Measurements from ENCODE around the gene C10orf90. TPM values are rescaled to one million over a fixed set of nuclear protein-coding genes. Genes with fewer than 3 reads are reported as not detected.

The C10orf90 gene
- total and polyA plus RNA-seq, 8 donors, result 0.32 to 0.64 (median 0.47) TPM; not detected in 5

DNA sequence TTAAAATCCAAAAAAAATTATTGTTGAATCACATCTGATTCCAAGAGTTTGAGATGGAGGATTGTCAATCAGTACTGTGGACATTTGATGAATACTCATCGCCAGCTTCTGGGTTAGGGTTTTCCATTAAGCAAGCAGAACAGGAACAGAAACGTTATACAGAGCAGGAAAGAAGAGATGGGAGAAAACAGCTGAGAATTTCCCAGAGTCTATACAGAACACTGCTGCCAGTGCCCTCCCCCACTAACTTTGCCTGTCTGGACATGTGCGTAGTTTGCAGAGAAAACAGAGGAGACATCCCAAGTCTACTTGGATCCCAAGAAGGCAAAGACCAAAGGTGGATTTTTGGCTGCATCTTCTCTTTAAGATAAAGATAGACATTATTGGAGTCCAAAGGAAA is 19.0 kb downstream of the C10orf90 start:
- Histone ChIP-seq H3K27me3 (no peaks in the 10 kb centered on the region), H3K36me3 (no peaks in the 10 kb centered on the region), H3K27ac (no peak overlapping the region), H3K9me3 (no peaks in the 10 kb centered on the region), H3K4me1 (no peaks in the 10 kb centered on the region), H3K4me3 (no peak overlapping the region)
- DNase-seq (no peak), ATAC-seq (no peak), FAIRE-seq (no peak)
- TF ChIP-seq, protein P1, sequence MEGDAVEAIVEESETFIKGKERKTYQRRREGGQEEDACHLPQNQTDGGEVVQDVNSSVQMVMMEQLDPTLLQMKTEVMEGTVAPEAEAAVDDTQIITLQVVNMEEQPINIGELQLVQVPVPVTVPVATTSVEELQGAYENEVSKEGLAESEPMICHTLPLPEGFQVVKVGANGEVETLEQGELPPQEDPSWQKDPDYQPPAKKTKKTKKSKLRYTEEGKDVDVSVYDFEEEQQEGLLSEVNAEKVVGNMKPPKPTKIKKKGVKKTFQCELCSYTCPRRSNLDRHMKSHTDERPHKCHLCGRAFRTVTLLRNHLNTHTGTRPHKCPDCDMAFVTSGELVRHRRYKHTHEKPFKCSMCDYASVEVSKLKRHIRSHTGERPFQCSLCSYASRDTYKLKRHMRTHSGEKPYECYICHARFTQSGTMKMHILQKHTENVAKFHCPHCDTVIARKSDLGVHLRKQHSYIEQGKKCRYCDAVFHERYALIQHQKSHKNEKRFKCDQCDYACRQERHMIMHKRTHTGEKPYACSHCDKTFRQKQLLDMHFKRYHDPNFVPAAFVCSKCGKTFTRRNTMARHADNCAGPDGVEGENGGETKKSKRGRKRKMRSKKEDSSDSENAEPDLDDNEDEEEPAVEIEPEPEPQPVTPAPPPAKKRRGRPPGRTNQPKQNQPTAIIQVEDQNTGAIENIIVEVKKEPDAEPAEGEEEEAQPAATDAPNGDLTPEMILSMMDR (IDR thresholded peaks at IDR 0.05), result no peak
- intact Hi-C loops (cut with DNase I), result no loop called here
- 53 to 61% methylated on average over 3 of the region's 3 CpGs for WGBS, 2 donors

DNA sequence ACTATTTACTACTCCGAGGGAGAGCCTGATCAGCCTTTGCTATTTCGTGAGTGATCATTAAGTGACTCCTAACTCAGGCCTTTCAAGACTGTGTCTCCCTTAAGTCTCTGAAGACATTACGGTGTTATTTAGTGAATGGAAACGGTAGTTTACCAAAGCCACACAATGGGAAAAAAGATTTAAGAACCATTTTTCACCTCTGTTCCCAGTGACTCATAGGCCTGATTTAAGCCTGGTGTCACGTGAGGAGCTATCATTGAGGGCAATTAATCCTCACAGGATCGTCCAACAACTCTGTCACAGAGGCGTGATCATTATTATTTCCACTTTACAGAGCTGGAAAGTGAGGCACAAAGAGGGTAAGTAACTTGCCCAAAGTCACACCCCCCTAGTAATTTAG is 20.3 kb downstream of the C10orf90 start:
- WGBS, 2 donors, result 78 to 87% methylated on average over 7 of the region's 7 CpGs
- H3K27me3 ChIP-seq, result no peaks in the 10 kb centered on the region
- H3K4me1 ChIP-seq, result no peaks in the 10 kb centered on the region
- DNase-seq (no peak), FAIRE-seq (no peak), ATAC-seq (no peak)
- intact Hi-C loops (cut with DNase I), result no loop called here
- no peaks in the 10 kb centered on the region for H3K9me3 ChIP-seq
- no peak overlapping the region for H3K27ac ChIP-seq
- TF ChIP-seq, protein P1 (IDR thresholded peaks at IDR 0.05), result no peak
- no peak overlapping the region for H3K4me3 ChIP-seq
- H3K36me3 ChIP-seq, result no peaks in the 10 kb centered on the region

DNA sequence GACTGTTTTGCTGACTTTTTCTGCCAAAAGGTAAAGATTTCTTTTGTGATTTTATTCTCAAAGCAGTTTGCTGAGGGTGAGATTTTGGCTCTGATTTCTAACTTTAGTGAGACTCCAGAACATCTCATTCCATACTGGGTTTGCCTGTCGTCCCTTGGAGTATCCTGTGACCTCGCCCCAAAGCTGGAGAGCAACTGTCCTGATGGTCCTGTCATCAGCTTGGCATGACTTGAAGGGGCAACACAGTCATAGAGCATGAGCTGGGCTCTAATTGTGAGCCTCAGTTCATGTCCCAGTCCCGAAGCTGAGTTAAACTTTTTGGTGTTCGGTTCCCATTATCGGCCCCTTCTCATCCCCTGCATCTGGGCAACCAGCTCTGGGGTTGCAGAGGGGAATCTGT is 23.4 kb downstream of the C10orf90 start:
- WGBS, 2 donors, result 79 to 81% methylated on average over 5 of the region's 5 CpGs
- H3K4me3 ChIP-seq, result no peak overlapping the region
- H3K4me1 ChIP-seq, result no peaks in the 10 kb centered on the region
- H3K27me3 ChIP-seq, result no peaks in the 10 kb centered on the region
- H3K9me3 ChIP-seq, result no peaks in the 10 kb centered on the region
- no peaks in the 10 kb centered on the region for H3K36me3 ChIP-seq
- intact Hi-C loops (cut with DNase I), result no loop called here
- ATAC-seq, result no peak
- H3K27ac ChIP-seq, result no peak overlapping the region
- no peak for DNase-seq
- TF ChIP-seq, protein P1 (IDR thresholded peaks at IDR 0.05), result no peak
- FAIRE-seq, result no peak

DNA sequence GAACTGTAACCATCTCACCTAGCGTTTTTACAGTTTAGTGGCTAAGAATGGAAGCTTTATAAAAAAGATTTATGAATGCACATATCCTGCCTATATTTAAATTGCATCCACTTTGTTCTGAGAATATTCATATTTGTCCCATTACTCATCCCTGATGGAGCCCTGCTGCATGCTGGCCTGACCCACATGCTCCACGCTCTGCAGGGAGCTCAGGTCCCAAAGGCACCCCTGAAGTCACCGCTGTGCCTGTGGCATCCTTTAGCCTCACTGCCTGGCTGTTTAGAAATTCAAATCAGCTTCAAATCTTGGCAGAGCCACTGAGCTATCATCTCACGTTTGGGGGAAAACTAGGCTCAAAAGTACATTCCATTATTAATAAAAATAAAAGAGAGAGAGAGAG is 24.4 kb downstream of the C10orf90 start:
- no peak for FAIRE-seq
- Histone ChIP-seq H3K9me3 (no peaks in the 10 kb centered on the region), H3K27me3 (no peaks in the 10 kb centered on the region), H3K4me1 (no peaks in the 10 kb centered on the region), H3K4me3 (no peak overlapping the region), H3K27ac (no peak overlapping the region), H3K36me3 (no peaks in the 10 kb centered on the region)
- intact Hi-C loops (cut with DNase I), result no loop called here
- TF ChIP-seq, protein P1 (IDR thresholded peaks at IDR 0.05), result no peak
- 73 to 77% methylated on average over 4 of the region's 4 CpGs for WGBS, 2 donors
- no peak for DNase-seq
- no peak for ATAC-seq

DNA sequence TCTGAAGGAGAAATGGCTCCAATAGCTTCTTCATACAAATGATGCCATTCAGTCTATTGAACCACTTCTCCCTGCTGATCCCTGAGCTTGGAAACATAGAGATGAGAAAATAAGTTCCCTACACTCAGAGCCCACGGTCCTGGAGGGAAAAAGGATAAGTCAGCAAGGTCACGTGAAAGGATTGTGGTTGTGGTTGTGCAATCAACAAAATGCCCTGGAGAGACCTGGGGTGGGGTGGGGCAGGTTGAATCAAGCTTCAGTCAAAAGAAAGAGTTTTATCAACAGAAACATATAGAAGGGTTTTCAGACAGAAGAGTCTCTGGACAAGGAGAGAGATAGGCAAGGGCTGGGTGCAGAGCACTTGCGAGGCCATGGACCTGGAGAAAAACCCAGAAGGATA is 30.1 kb downstream of the C10orf90 start:
- Histone ChIP-seq H3K27ac (no peak overlapping the region), H3K27me3 (no peaks in the 10 kb centered on the region), H3K36me3 (no peaks in the 10 kb centered on the region), H3K9me3 (no peaks in the 10 kb centered on the region), H3K4me3 (no peak overlapping the region), H3K4me1 (no peaks in the 10 kb centered on the region)
- TF ChIP-seq, protein P1 (IDR thresholded peaks at IDR 0.05), result no peak
- no peak for DNase-seq
- 59 to 72% methylated on average over 3 of the region's 3 CpGs for WGBS, 2 donors
- ATAC-seq, result no peak
- intact Hi-C loops (cut with DNase I), result no loop called here
- no peak for FAIRE-seq
